ENCODE measurements around the gene CD40LG.

Gene CD40LG

GRCh38 chrX:136708348-136708747 is 60.4 kb downstream of the CD40LG start:
- DNase-seq (ENCODE audit: low read depth): no peak
